Muscle layer of colon (tissue), 2 donors: Measurements from ENCODE around the gene NUDT8.
A peak's percentile ranks its signal among the peaks of the same experiment; 100 is the strongest.
"Not testable (repeated sequence)": the region's sequence is repeated elsewhere in the genome, so short reads cannot be mapped to it uniquely, and the experiment has no call there.

Source experiments
- H3K27ac ChIP-seq: one replicate; pipeline ENCODE4 v1.7.0; 2013; ENCODE audit warnings: low read depth, mild to moderate bottlenecking, low read length, moderate library complexity
- H3K27me3 ChIP-seq, 2 donors: one replicate each; pipeline ENCODE4 v1.7.0; 2013; ENCODE audit warnings: low read length in 2 of 2, mild to moderate bottlenecking in 2 of 2; ENCODE audit not compliant: insufficient read depth in 2 of 2, control insufficient read depth in 1 of 2
- H3K36me3 ChIP-seq: one replicate; pipeline ENCODE4 v1.7.0; 2013; ENCODE audit warnings: mild to moderate bottlenecking, low read length; ENCODE audit not compliant: insufficient read depth
- H3K4me1 ChIP-seq: one replicate; pipeline ENCODE4 v1.7.0; 2013; ENCODE audit warnings: mild to moderate bottlenecking, low read length; ENCODE audit not compliant: insufficient read depth
- H3K4me3 ChIP-seq, 2 donors: one replicate each; pipeline ENCODE4 v1.7.0; 2013; ENCODE audit warnings: low read length in 2 of 2, low read depth in 1 of 2, mild to moderate bottlenecking in 1 of 2, moderate library complexity in 1 of 2
- H3K9ac ChIP-seq: one replicate; pipeline ENCODE4 v1.7.0; 2013; ENCODE audit warnings: low read length
- H3K9me3 ChIP-seq: one replicate; pipeline ENCODE4 v1.7.0; 2013; ENCODE audit warnings: mild to moderate bottlenecking, low read length
- donor health status: abdominal sarcoma.
- donor health status: Adenocarcinoma of cecum.

NUDT8 gene

DNA sequence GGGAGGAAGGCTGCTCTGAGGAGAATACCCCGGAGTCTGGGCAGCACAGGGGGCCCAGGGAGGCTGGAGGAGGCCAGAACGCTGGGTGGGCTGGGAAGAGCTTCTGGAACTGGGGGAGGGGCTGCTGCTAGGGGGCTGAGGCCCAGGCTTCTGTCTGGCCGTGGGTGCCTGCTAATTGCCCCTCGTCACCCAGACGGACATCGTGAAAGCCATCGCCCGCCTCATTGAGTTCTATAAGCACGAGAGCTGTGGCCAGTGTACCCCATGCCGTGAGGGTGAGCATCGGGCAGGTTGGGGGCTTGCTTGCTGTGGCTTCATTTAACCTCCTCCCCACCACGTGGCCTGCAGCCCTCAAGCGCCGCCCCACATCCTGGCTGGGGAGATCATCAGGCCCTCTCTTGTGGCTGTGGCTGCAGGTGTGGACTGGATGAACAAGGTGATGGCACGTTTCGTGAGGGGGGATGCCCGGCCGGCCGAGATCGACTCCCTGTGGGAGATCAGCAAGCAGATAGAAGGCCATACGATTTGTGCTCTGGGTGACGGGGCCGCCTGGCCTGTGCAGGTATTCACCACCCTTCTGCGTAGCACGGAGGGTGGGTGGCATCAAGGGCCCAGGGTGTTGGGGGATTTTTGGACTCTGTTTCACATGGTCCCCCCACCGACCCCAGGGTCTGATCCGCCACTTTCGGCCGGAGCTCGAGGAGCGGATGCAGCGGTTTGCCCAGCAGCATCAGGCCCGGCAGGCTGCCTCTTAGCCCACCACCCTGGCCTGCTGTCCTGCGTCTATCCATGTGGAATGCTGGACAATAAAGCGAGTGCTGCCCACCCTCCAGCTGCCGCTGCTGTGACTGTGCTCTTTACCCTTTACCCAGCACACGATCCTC is 17.8 kb downstream of the NUDT8 start:
- H3K9ac ChIP-seq, result no peak overlapping the region
- H3K36me3 ChIP-seq, result peaks cover 35% of the 10 kb centered on the region

DNA sequence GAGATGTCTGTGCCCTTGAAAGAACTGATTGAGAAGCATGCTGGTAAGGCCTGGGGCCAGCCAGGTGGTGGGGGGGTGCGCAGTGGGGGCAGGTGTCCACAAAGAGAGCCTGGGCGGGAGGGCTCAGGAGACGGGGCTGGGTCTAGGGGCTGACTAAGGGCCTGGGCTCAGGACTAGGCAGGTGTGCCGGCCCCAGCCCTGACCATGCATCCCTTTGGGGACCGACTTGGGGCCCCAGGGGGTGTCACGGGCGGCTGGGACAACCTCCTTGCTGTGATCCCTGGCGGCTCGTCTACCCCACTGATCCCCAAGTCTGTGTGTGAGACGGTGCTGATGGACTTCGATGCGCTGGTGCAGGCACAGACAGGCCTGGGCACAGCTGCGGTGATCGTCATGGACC is 18.6 kb downstream of the NUDT8 start:
- H3K4me1 ChIP-seq, result peaks cover 24% of the 10 kb centered on the region
- no peak overlapping the region for H3K9ac ChIP-seq
- H3K4me3 ChIP-seq, result no peak overlapping the region
- no peak overlapping the region for H3K27ac ChIP-seq
- H3K36me3 ChIP-seq, result peaks cover 35% of the 10 kb centered on the region
- no peaks in the 10 kb centered on the region for H3K9me3 ChIP-seq
- H3K27me3 ChIP-seq, result peaks cover 0 to 16% of the 10 kb centered on the region in 2 donors

More for the DNA sequence above, 17.8 kb downstream of the NUDT8 start:
- H3K4me3 ChIP-seq, result no peak overlapping the region
- H3K9me3 ChIP-seq, result no peaks in the 10 kb centered on the region
- H3K27ac ChIP-seq, result no peak overlapping the region
- peaks cover 24% of the 10 kb centered on the region for H3K4me1 ChIP-seq
- H3K27me3 ChIP-seq, result peaks cover 0 to 16% of the 10 kb centered on the region in 2 donors

DNA sequence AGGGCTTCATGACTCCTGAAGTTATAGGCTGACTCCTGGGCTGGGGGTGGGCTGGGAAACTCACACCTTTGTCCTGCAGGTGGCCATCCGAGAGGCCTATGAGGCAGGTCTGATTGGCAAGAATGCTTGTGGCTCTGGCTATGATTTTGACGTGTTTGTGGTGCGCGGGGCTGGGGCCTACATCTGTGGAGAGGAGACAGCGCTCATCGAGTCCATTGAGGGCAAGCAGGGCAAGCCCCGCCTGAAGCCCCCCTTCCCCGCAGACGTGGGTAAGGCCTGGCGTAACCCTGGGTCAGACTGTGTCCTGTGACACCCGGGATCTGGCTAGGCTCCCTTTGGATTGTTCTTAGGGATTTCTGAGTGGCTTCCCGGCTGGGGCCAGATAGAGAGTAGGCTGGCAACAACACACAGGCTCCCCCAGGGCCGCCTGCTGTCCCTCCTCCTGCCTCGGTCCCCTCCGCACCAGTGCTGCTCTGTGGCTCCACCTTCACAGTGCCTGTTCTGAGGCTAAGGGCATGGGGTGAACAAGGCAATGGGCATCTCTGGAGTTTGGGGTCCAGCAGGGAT is 19.4 kb downstream of the NUDT8 start:
- H3K27me3 ChIP-seq, result peaks cover 0 to 10% of the 10 kb centered on the region in 2 donors
- H3K9ac ChIP-seq, result no peak overlapping the region
- peaks cover 35% of the 10 kb centered on the region for H3K36me3 ChIP-seq
- H3K4me3 ChIP-seq, result no peak overlapping the region
- H3K4me1 ChIP-seq, result peaks cover 24% of the 10 kb centered on the region
- H3K9me3 ChIP-seq, result no peaks in the 10 kb centered on the region
- H3K27ac ChIP-seq, result no peak overlapping the region

DNA sequence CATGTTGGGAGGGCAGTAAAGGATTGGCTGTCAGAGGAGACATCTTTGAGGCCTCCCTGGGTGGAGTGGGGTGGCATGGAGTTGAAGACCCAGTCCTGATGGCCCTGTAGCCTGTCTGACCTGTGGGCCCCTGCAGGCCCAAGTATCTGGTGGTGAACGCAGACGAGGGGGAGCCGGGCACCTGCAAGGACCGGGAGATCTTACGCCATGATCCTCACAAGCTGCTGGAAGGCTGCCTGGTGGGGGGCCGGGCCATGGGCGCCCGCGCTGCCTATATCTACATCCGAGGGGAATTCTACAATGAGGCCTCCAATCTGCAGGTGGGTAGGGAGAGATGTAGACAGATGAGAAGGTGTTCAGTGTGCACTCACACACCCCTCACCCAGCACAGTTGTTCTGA is 20.4 kb downstream of the NUDT8 start:
- no peaks in the 10 kb centered on the region for H3K9me3 ChIP-seq
- H3K4me1 ChIP-seq, result peaks cover 20% of the 10 kb centered on the region
- peaks cover 35% of the 10 kb centered on the region for H3K36me3 ChIP-seq
- H3K9ac ChIP-seq, result no peak overlapping the region
- H3K4me3 ChIP-seq, result no peak overlapping the region
- no peaks in the 10 kb centered on the region for H3K27me3 ChIP-seq
- H3K27ac ChIP-seq, result no peak overlapping the region

DNA sequence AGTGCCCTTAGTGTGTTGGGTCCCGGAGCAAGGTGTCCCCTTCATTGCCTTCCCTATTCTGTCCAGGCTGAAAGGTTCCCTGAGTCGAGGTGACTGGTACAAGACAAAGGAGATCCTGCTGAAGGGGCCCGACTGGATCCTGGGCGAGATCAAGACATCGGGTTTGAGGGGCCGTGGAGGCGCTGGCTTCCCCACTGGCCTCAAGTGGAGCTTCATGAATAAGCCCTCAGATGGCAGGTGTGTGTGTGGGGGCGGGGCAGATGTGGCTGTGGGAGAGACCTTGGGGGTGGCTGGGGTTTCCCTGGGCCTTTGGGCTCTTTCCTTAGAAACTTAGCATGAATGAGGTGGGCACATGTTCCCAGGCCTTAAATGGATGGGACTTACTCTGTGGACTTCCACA is 21.3 kb downstream of the NUDT8 start:
- Histone ChIP-seq H3K36me3 (peaks cover 35% of the 10 kb centered on the region), H3K27me3 (no peaks in the 10 kb centered on the region), H3K27ac (no peak overlapping the region), H3K4me1 (peaks cover 12% of the 10 kb centered on the region), H3K9me3 (no peaks in the 10 kb centered on the region), H3K4me3 (no peak overlapping the region), H3K9ac (no peak overlapping the region)

DNA sequence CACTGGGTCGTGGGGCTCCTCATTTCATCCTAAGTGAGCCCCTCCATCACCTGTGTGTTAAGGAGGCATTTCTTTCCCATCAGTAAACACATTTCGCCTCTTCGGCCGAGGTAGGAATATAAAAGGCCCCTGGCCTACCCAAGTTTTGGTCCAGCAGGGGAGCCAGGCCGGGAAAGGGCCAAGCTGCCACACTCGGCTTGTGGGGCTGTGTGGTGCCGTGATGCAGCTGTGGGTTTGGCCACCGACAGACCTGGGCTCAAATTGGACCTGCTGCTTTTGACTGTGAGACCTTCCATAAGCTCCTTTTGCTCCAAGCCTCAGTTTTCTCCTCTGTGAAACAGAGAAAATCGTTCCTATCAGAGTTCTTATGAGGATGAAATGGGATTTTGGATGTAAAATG is 22.2 kb downstream of the NUDT8 start:
- H3K9me3 ChIP-seq, result no peaks in the 10 kb centered on the region
- H3K27ac ChIP-seq, result peak overlapping the region; percentile 83
- H3K36me3 ChIP-seq, result peaks cover 34% of the 10 kb centered on the region
- peak overlapping the region; percentile 73 for H3K9ac ChIP-seq
- H3K4me1 ChIP-seq, result peaks cover 11% of the 10 kb centered on the region
- H3K4me3 ChIP-seq, result peak overlapping the region; percentile 88 to 95
- no peaks in the 10 kb centered on the region for H3K27me3 ChIP-seq

DNA sequence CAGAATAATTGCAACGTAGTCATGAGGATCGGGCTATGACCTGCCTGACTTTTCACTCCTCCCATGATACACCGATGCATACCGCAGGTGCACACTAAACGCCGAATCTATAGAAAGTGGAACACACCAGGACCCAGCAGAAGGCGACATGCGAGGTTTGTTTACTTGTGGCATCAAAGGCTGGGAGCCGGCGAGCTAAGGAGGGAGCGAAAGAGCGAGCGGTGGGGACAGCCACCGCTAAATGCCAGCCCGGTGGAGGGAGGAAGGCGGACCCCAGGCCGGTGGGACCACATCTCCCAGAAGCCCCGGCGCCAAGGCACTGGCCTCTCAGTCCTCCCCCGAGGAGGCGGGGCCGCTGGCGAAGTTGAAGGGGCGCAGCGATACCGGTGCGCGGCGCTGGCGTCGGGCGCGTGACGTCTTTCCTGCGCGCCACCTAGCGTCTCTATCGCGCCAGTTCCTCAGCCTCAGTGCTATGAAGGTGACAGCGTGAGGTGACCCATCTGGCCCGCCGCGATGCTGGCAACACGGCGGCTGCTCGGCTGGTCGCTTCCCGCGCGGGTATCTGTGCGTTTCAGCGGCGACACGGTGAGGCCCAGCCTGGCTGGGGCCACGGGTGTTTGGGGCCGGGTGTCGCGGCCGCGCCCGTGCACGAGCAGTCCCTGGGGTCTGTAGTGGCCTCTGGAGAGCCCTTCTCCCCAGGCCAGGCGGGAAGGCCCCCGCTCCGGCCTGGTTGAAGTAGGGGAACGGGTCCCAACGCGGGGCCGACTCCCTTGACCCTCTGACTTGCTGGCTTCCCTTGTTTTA is 23.0 kb downstream of the NUDT8 start, which contains the start of gene NDUFV1:
Gene NDUFV1 (plus strand): TSS at position 445 of the 804 bp plus-strand sequence. CDS start 69 bp downstream, at position 514.
- Histone ChIP-seq H3K27me3 (no peaks in the 10 kb centered on the region), H3K4me3 (peak within 1 kb of the TSS; percentile 88 to 95), H3K9me3 (no peaks in the 10 kb centered on the region), H3K4me1 (peaks cover 11% of the 10 kb centered on the region), H3K27ac (peak within 1 kb of the TSS; percentile 83), H3K9ac (peak within 1 kb of the TSS; percentile 73), H3K36me3 (peaks cover 31% of the 10 kb centered on the region)

DNA sequence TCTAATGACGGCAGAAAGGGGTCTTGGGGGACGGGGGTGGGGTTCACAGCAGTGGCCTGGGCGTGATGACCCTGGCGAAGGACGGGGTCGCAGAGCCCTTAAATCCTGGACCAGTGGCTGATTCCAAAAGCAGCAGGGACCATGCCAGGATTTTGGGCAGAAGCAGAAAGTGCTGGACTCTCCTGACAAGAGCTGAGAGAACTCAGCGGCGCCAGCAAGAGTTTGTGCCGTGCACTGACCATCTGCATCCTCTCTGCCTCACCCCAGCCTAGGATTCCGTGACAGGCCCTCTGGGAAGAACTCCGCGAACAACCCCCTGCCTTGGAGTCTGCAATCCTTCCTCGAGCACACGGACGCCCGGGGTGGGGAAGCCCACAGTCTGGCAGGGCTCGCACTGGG is 23.6 kb downstream of the NUDT8 start:
- H3K4me1 ChIP-seq, result peaks cover 11% of the 10 kb centered on the region
- H3K9me3 ChIP-seq, result no peaks in the 10 kb centered on the region
- peak overlapping the region; percentile 83 for H3K27ac ChIP-seq
- no peak overlapping the region for H3K9ac ChIP-seq
- peak overlapping the region; percentile 88 to 95 for H3K4me3 ChIP-seq
- H3K27me3 ChIP-seq, result no peaks in the 10 kb centered on the region
- peaks cover 25% of the 10 kb centered on the region for H3K36me3 ChIP-seq

DNA sequence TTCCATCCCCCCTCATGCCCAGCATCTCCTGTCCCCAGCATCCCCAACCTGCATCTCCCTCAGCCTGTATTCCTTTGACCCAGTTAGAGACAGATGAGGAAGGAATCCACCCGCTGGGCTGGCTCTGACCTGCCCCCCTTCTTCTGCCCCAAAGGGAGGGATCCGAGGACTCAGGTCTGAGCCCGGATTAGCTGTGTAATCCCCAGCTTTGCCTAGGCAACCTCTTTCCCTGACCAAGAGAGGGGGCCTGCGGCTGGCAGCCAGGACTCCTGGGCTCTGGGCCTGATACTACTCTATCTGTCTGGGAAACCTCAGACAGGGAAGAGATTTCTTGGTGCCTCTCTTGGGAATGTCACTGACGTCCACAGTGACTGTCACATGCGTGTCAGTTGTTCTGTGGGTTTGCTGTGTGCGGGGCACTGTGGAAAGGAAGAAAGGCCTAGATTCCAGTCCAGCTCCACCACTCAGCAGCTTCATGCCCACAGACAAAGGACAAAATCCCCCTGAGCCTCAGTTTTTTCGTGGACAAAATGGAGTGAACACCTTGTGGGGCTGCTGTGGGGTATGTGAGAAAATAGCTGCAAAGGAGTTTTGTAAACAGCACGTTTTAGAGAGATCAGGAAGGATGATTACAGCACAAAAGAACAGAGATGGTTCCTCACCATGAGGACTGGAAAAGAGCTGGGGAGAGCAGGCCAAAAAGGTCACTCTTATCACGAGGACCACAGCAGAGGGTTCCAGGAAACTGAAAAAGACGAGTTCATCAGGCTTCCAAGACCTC is 24.3 kb downstream of the NUDT8 start:
- Histone ChIP-seq H3K27ac (no peak overlapping the region), H3K27me3 (no peaks in the 10 kb centered on the region), H3K36me3 (peaks cover 18% of the 10 kb centered on the region), H3K9ac (no peak overlapping the region), H3K4me3 (no peak overlapping the region), H3K9me3 (no peaks in the 10 kb centered on the region), H3K4me1 (peaks cover 11% of the 10 kb centered on the region)

DNA sequence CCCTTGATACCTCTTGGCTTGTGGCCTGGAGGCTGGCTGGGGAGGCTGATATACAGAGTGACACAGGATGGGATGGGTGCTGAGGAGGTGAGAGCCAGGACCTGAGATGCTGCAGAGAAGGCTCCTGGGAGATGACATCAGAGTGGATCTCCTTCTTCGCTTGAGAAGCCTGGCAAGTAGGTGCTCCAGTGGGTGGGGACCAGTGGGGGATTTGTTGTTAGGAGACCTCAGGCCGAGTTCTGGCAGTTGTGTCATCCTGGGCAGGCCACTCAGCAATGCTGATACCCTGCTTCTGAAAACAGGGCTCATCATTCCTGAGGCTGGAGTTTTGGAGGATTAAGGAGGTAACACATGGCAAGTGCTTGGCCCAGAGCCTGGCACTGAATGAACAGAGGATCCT is 24.9 kb downstream of the NUDT8 start:
- no peaks in the 10 kb centered on the region for H3K9me3 ChIP-seq
- H3K36me3 ChIP-seq, result peaks cover 14% of the 10 kb centered on the region
- peaks cover 11% of the 10 kb centered on the region for H3K4me1 ChIP-seq
- H3K9ac ChIP-seq, result no peak overlapping the region
- no peak overlapping the region for H3K27ac ChIP-seq
- no peak overlapping the region for H3K4me3 ChIP-seq
- no peaks in the 10 kb centered on the region for H3K27me3 ChIP-seq

DNA sequence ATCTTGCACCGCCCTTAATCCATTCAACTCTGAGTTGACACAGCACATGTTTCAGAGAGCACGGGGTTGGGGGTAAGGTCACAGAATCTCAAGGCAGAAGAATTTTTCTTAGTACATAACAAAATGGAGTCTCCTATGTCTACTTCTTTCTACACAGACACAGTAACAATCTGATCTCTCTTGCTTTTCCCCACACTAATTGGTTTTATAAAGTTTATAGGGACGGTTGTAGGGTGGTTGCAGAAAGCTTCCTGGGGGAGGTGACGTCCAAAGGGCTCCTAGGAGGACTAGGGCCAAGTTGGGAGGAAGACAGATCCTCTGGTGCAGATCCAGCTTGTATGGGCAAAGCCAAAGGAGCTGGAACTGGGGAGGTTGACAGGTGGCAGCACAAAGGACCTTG is 25.6 kb downstream of the NUDT8 start:
- not testable (repeated sequence) for H3K4me3 ChIP-seq, H3K36me3 ChIP-seq, H3K9me3 ChIP-seq, H3K27ac ChIP-seq, H3K27me3 ChIP-seq, H3K9ac ChIP-seq
- H3K4me1 ChIP-seq, result peaks cover 11% of the 10 kb centered on the region
